Measurements from ENCODE around the gene EYS. TPM values are rescaled to one million over a fixed set of nuclear protein-coding genes. Genes with fewer than 3 reads are reported as not detected.

Gene EYS
- total and polyA plus RNA-seq, 2 of the 8 experiments (the other 6 are each of a cell fraction or from before 2014, with no cell fraction given), result 0.05 to 0.13 TPM

GRCh38 chr6:64681416-64682160 lies 1025.4 kb downstream of the EYS start:
- Histone ChIP-seq H4K91ac (replicated peaks; ENCODE audit: insufficient read length, low read length) (no peak overlapping the region), H3K36me3 (ENCODE audit: control insufficient read depth in 2 of 4, insufficient read depth in 4 of 4, low read length in 3 of 4) (no peaks in the 10 kb centered on the region), H3K9ac (replicated peaks in 1 of 4; ENCODE audit: extremely low read depth in 1 of 4, low read depth in 3 of 4, low read length in 3 of 4) (no peak overlapping the region), H3K9me3 (ENCODE audit: insufficient read depth in 2 of 2, low read depth in 1 of 2, low read length in 1 of 2) (no peaks in the 10 kb centered on the region), H3K4ac (replicated peaks; ENCODE audit: insufficient read length, low read depth, low read length) (no peak overlapping the region), H3K23ac (ENCODE audit: insufficient read length) (no peak overlapping the region), H2BK120ac (replicated peaks; ENCODE audit: low read depth, low read length) (no peak overlapping the region), H4K20me1 (replicated peaks in 1 of 2; ENCODE audit: control insufficient read depth in 1 of 2, insufficient read depth in 2 of 2, low read length in 2 of 2) (no peaks in the 10 kb centered on the region), H2AK5ac (ENCODE audit: low read depth, low read length) (no peak overlapping the region), H3K4me2 (ENCODE audit: insufficient read depth in 1 of 2, low read depth in 2 of 2, low read length in 2 of 2) (no peak overlapping the region), H3K18ac (ENCODE audit: extremely low read depth, low read length) (no peak overlapping the region), H3K27me3 (replicated peaks in 1 of 4; ENCODE audit: control insufficient read depth in 3 of 4, extremely low read depth in 1 of 4, insufficient read depth in 3 of 4, low read length in 3 of 4) (no peaks in the 10 kb centered on the region), H2BK15ac (ENCODE audit: low read length) (no peak overlapping the region), H2BK12ac (ENCODE audit: low read depth, low read length) (no peak overlapping the region), H3K4me3 (ENCODE audit: extremely low read depth in 1 of 4, insufficient read depth in 2 of 4, low read depth in 3 of 4, low read length in 4 of 4) (no peak overlapping the region), H2BK20ac (ENCODE audit: low read length) (no peak overlapping the region), H3K14ac (ENCODE audit: insufficient read length) (no peak overlapping the region), H3K4me1 (replicated peaks in 1 of 4; ENCODE audit: control insufficient read depth in 3 of 4, insufficient read depth in 4 of 4, low read length in 3 of 4) (peaks cover 0 to 4% (median 0%) of the 10 kb centered on the region in 4 experiments; a peak in 1 of 7 replicates), H3K23me2 (ENCODE audit: low read depth, low read length) (no peaks in the 10 kb centered on the region), H2BK5ac (ENCODE audit: low read depth, low read length) (no peak overlapping the region), H3K27ac (ENCODE audit: low read depth, low read length) (no peak overlapping the region), H4K8ac (ENCODE audit: extremely low read depth, insufficient read depth, low read length) (no peak overlapping the region), H3K56ac (replicated peaks; ENCODE audit: insufficient read length, low read depth, low read length) (no peak overlapping the region), H4K5ac (ENCODE audit: insufficient read length, low read depth, low read length) (no peak overlapping the region), H3K79me2 (ENCODE audit: control insufficient read depth in 1 of 2, insufficient read depth in 2 of 2, low read length in 2 of 2) (no peaks in the 10 kb centered on the region), H3K79me1 (ENCODE audit: low read depth, low read length) (no peaks in the 10 kb centered on the region), H2AFZ (ENCODE audit: low read length) (no peak overlapping the region)
- 94% methylated on average over 23 of the region's 23 CpGs; no CpG with 5 or more reads in 1 of the 2 experiments for WGBS, 2 experiments (ENCODE audit: extremely low coverage in 1 of 2, insufficient coverage in 1 of 2, insufficient read length in 1 of 2, insufficient replicate concordance in 2 of 2, low coverage in 1 of 2, low lambda C conversion rate in 2 of 2, missing lambda C conversion rate in 1 of 2)
- DNase-seq (ENCODE audit: low read depth in 1 of 2, low spot score in 2 of 2), result no peak
- POLR2A ChIA-PET (ENCODE audit: partially characterized antibody), result no interaction called here
- no peak for FAIRE-seq
- CTCF ChIA-PET (ENCODE audit: partially characterized antibody), result no interaction called here
- TF ChIP-seq CBX8 (IDR thresholded peaks at IDR 0.05; ENCODE audit: borderline replicate concordance, low read depth, low read length) (no peak), KDM4A (IDR thresholded peaks at IDR 0.05; ENCODE audit: low read depth, low read length, severe bottlenecking) (no peak), ATF2 (IDR thresholded peaks at IDR 0.05; ENCODE audit: low read length) (no peak), MAFK (IDR thresholded peaks at IDR 0.05; ENCODE audit: low read depth, low read length) (no peak)

All from H1 (cell line).